ELR (cell line): ENCODE data around the gene KCTD10.
"Not testable (repeated sequence)": the region's sequence is repeated elsewhere in the genome, so short reads cannot be mapped to it uniquely, and the experiment has no call there.

Experiments
- DNase-seq: peaks from one replicate; pipeline ENCODE4 v3.0.0-alpha.2; 2015; ENCODE audit warnings: low read depth

KCTD10 gene

GRCh38 chr12:109418848-109419480 is 58.1 kb downstream of the KCTD10 start:
- DNase-seq, result no peak

DNA sequence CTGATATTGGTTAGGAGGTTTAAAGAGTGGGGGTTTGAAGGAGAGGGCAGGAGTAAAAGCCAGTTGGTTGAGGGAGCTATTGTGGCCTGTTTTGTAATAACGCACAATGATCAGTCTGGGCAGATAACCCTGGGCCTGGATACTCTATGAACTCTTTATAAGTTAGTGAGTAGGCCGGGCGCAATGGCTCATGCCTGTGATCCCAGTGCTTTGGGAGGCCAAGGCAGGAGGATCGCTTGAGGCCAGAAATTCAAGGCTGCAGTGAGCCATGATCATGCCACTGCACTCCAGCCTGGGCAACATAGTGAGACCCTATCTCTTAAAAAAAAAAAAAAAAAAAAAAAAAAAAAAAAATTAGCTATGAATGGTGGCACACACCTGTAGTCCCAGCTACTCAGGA is 71.0 kb downstream of the KCTD10 start:
- not testable (repeated sequence) for DNase-seq

DNA sequence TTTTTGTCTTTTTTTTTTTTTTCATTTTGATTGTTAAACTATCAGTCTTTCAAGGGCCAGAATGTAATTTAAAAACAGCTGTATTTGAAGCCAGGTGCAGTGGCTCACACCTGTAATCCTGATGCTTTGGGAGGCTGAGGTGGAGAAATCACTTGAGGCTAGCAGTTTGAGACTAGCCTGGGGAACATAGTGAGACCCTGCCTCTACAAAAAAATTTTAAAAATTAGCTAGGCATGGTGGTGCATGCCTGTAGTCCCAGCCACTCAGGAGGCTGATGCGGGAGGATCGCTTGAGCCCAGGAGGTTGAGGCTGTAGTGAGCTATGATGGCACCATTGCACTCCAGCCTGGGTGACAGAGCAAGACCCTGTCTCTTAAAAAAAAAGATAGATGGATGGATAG is 72.3 kb downstream of the KCTD10 start:
- not testable (repeated sequence) for DNase-seq
